ENCODE data around the gene RAPH1. TPM values are rescaled to one million over a fixed set of nuclear protein-coding genes. Genes with fewer than 3 reads are reported as not detected.
A peak's percentile ranks its signal among the peaks of the same experiment; 100 is the strongest.

Gene RAPH1
- total RNA-seq, 1 donor from 2014 or later = 25.7 TPM

DNA sequence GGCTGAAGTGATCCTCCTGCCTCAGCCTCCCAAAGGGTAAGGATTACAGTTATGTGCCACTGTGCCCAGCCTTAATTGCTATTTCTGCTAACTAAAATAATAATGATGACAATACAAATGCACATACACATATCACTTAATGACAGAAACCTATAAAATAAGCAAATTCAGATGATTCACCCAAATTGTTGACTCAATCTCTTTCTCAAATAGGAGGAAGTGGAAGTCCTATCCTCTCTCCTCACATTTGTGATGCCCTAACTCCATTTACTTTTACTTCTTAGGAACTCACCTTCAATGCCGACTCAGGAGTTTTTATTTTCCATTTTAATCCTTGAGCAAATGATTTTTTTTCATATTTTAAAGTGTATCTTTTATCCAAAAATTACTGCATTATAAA is 24.5 kb upstream of the RAPH1 start:
- no peaks in the 10 kb centered on the region for H3K4me1 Mint-ChIP-seq (ENCODE audit: unreplicated experiment)
- H3K36me3 Mint-ChIP-seq = no peaks in the 10 kb centered on the region
- no peak overlapping the region for H3K4me3 Mint-ChIP-seq
- no peak overlapping the region for H3K27ac Mint-ChIP-seq
- no peaks in the 10 kb centered on the region for H3K27me3 Mint-ChIP-seq
- no peak for DNase-seq (ENCODE audit: extremely low spot score, unreplicated experiment)
- TF ChIP-seq, protein P1, sequence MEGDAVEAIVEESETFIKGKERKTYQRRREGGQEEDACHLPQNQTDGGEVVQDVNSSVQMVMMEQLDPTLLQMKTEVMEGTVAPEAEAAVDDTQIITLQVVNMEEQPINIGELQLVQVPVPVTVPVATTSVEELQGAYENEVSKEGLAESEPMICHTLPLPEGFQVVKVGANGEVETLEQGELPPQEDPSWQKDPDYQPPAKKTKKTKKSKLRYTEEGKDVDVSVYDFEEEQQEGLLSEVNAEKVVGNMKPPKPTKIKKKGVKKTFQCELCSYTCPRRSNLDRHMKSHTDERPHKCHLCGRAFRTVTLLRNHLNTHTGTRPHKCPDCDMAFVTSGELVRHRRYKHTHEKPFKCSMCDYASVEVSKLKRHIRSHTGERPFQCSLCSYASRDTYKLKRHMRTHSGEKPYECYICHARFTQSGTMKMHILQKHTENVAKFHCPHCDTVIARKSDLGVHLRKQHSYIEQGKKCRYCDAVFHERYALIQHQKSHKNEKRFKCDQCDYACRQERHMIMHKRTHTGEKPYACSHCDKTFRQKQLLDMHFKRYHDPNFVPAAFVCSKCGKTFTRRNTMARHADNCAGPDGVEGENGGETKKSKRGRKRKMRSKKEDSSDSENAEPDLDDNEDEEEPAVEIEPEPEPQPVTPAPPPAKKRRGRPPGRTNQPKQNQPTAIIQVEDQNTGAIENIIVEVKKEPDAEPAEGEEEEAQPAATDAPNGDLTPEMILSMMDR (conservative IDR thresholded peaks at IDR 0.05) = no peak
- H3K9me3 Mint-ChIP-seq = no peaks in the 10 kb centered on the region

DNA sequence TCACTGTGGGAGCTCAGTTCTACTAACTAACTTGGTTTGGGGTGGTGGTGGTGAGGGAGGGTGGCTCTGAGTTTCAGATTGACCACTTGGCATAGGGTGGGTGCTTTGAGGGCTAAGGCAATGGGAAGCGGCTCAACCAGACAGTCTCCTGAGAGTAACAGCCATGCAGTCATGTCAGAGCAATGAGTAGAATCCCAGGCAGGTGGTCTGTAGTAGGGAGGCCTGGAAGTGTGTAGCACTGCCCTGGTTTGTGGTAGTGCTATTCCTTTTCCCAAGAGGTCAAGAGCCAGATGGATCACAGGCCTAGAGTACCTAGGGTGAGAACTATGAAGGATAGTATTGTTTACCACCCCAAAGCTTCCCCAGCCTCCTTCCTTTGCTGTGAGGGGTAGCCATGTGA is 18.7 kb upstream of the RAPH1 start:
- H3K9me3 Mint-ChIP-seq = no peaks in the 10 kb centered on the region
- H3K27ac Mint-ChIP-seq = no peak overlapping the region
- no peak for DNase-seq (ENCODE audit: extremely low spot score, unreplicated experiment)
- TF ChIP-seq, protein P1 (conservative IDR thresholded peaks at IDR 0.05) = no peak
- H3K4me1 Mint-ChIP-seq (ENCODE audit: unreplicated experiment) = peaks cover 12% of the 10 kb centered on the region
- H3K4me3 Mint-ChIP-seq = no peak overlapping the region
- H3K36me3 Mint-ChIP-seq = no peaks in the 10 kb centered on the region
- peaks cover 5% of the 10 kb centered on the region for H3K27me3 Mint-ChIP-seq

DNA sequence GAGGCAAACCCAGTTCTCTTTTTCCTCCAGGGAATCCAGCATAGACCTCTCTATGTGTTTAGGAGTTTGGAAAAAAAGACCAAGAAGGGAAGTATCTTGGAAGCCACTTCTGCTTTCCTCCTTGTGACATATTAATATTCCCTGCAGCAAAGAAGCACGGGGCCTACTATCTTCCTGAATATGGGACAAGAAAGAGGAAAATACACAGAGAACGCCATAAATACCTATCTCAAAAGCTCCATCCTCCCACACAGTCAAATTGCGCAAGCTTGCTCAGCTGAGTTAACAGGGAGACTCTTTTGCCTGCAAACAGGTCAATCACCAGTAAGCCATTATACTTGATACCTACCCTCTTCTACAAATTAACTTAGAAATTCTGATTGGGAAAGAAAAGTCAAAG is 16.7 kb upstream of the RAPH1 start:
- TF ChIP-seq, protein P1 (conservative IDR thresholded peaks at IDR 0.05) = no peak
- peak overlapping the region; percentile 41 for H3K27ac Mint-ChIP-seq
- DNase-seq (ENCODE audit: extremely low spot score, unreplicated experiment) = no peak

DNA sequence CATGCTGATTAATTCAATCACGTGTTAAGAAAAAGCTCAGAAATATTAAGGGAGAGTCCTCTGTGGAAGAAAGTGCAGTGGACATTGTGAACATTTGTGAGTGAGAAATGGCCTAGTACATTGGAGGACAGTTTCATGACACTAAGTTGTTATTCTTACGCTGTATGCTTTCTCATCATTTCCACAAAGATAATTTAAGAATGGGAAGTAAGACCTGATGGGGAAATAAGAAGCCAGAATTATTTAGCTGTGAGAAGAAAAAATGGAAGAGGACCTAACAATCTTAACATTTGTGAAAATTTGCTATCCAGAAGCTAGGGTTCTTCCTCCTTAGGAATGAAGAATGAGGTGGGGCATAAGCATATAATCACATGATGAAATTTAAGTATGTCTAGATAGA is 15.2 kb upstream of the RAPH1 start:
- peaks cover 12% of the 10 kb centered on the region for H3K4me1 Mint-ChIP-seq (ENCODE audit: unreplicated experiment)
- no peak overlapping the region for H3K4me3 Mint-ChIP-seq
- H3K27ac Mint-ChIP-seq = no peak overlapping the region
- no peaks in the 10 kb centered on the region for H3K36me3 Mint-ChIP-seq
- H3K27me3 Mint-ChIP-seq = peaks cover 5% of the 10 kb centered on the region
- H3K9me3 Mint-ChIP-seq = no peaks in the 10 kb centered on the region
- no peak for DNase-seq (ENCODE audit: extremely low spot score, unreplicated experiment)
- TF ChIP-seq, protein P1 (conservative IDR thresholded peaks at IDR 0.05) = no peak

More for the DNA sequence above, 16.7 kb upstream of the RAPH1 start:
- Mint-ChIP-seq H3K9me3 (no peaks in the 10 kb centered on the region), H3K4me1 (ENCODE audit: unreplicated experiment) (peaks cover 12% of the 10 kb centered on the region), H3K27me3 (peaks cover 5% of the 10 kb centered on the region), H3K36me3 (no peaks in the 10 kb centered on the region), H3K4me3 (no peak overlapping the region)

DNA sequence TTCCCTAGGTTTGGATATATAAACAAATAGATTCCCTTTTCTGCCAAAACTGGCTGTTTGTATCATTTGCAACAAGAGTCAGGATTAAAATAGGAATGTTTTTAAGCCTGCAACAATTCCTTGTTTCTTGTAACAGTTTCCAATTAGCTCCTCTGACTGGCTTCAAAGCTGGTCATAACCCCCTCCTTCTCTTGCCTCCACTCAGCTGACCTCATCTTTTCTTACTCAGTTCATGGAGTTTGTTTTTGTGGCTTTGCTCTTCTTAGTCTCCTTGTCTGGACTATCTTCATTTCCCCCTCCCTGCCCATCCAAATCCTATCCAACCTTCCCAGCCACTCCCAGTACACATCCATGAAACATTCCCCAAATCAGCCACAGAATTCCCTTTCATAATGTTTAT is 14.3 kb upstream of the RAPH1 start:
- peaks cover 12% of the 10 kb centered on the region for H3K4me1 Mint-ChIP-seq (ENCODE audit: unreplicated experiment)
- TF ChIP-seq, protein P1 (conservative IDR thresholded peaks at IDR 0.05) = no peak
- no peaks in the 10 kb centered on the region for H3K9me3 Mint-ChIP-seq
- no peak for DNase-seq (ENCODE audit: extremely low spot score, unreplicated experiment)
- H3K36me3 Mint-ChIP-seq = no peaks in the 10 kb centered on the region
- no peak overlapping the region for H3K4me3 Mint-ChIP-seq
- no peak overlapping the region for H3K27ac Mint-ChIP-seq
- peaks cover 5% of the 10 kb centered on the region for H3K27me3 Mint-ChIP-seq

DNA sequence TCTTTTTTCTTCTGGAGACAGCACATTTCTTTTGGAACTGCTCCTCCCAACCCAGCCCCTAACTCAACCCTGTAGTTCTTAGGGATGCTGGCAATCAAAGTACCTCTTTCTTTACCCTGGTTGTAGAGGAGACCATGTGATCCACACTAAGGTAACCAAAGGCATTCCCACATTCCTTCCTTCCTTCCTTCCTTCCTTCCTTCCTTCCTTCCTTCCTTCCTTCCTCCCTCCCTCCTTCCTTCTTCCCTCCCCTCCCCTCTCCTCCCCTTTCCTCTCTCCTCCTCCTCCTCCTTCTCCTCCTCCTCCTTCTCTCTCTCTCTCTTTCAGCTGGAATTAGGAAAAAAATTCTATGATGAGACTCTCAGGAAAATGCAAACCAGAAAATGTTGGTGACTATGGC is 13.8 kb upstream of the RAPH1 start:
- peaks cover 5% of the 10 kb centered on the region for H3K27me3 Mint-ChIP-seq

More for the DNA sequence above, 13.8 kb upstream of the RAPH1 start:
- H3K36me3 Mint-ChIP-seq = no peaks in the 10 kb centered on the region
- no peak for DNase-seq (ENCODE audit: extremely low spot score, unreplicated experiment)
- no peaks in the 10 kb centered on the region for H3K9me3 Mint-ChIP-seq
- H3K27ac Mint-ChIP-seq = no peak overlapping the region
- TF ChIP-seq, protein P1 (conservative IDR thresholded peaks at IDR 0.05) = no peak
- H3K4me3 Mint-ChIP-seq = no peak overlapping the region
- peaks cover 10% of the 10 kb centered on the region for H3K4me1 Mint-ChIP-seq (ENCODE audit: unreplicated experiment)

Data from type B pancreatic cell (in vitro differentiated cells).